ENCODE results near the gene TMEM63A. TPM values are rescaled to one million over a fixed set of nuclear protein-coding genes. Genes with fewer than 3 reads are reported as not detected.
A peak's percentile ranks its signal among the peaks of the same experiment; 100 is the strongest.

Gene TMEM63A
- total RNA-seq, 2 donors from 2014 or later, result 141 to 192 TPM

GRCh38 chr1:225887030-225887314 is 4.8 kb upstream of the TMEM63A start:
- no peaks in the 10 kb centered on the region for H3K9me3 ChIP-seq
- no peaks in the 10 kb centered on the region for H3K36me3 ChIP-seq
- H3K4me3 ChIP-seq, result no peak overlapping the region
- no peak for TF ChIP-seq POLR2A (IDR thresholded peaks at IDR 0.05)
- TF ChIP-seq POLR2AphosphoS5 (IDR thresholded peaks at IDR 0.05), result no peak
- TF ChIP-seq CTCF (IDR thresholded peaks at IDR 0.05), result no peak
- no peak overlapping the region for H3K27ac ChIP-seq
- no peak for DNase-seq (ENCODE audit: low spot score)
- H3K4me1 ChIP-seq (replicated peaks), result peaks cover 10% of the 10 kb centered on the region
- WGBS, result 93% methylated on average over 7 of the region's 7 CpGs
- no peaks in the 10 kb centered on the region for H3K27me3 ChIP-seq (replicated peaks; ENCODE audit: insufficient read depth)
- intact Hi-C loops (cut with DNase I), result no loop called here

GRCh38 chr1:225886159-225887029 is 4.2 kb upstream of the TMEM63A start:
- Histone ChIP-seq H3K4me3 (no peak overlapping the region), H3K27me3 (replicated peaks; ENCODE audit: insufficient read depth) (no peaks in the 10 kb centered on the region), H3K9me3 (no peaks in the 10 kb centered on the region), H3K27ac (no peak overlapping the region), H3K36me3 (no peaks in the 10 kb centered on the region), H3K4me1 (replicated peaks) (peaks cover 10% of the 10 kb centered on the region)
- TF ChIP-seq POLR2AphosphoS5 (IDR thresholded peaks at IDR 0.05), result no peak
- no peak for TF ChIP-seq POLR2A (IDR thresholded peaks at IDR 0.05)
- no peak for TF ChIP-seq CTCF (IDR thresholded peaks at IDR 0.05)
- intact Hi-C loops (cut with DNase I), result no loop called here
- 97% methylated on average over 17 of the region's 19 CpGs for WGBS
- no peak for DNase-seq (ENCODE audit: low spot score)

GRCh38 chr1:225885336-225885735 is 3.2 kb upstream of the TMEM63A start:
- WGBS, result 95% methylated on average over 6 of the region's 6 CpGs
- Histone ChIP-seq H3K27ac (no peak overlapping the region), H3K4me3 (no peak overlapping the region), H3K36me3 (no peaks in the 10 kb centered on the region), H3K4me1 (replicated peaks) (peaks cover 1% of the 10 kb centered on the region), H3K27me3 (replicated peaks; ENCODE audit: insufficient read depth) (no peaks in the 10 kb centered on the region), H3K9me3 (no peaks in the 10 kb centered on the region)
- intact Hi-C loops (cut with DNase I), result no loop called here
- TF ChIP-seq POLR2A (IDR thresholded peaks at IDR 0.05) (no peak), CTCF (IDR thresholded peaks at IDR 0.05) (no peak), POLR2AphosphoS5 (IDR thresholded peaks at IDR 0.05) (no peak)
- DNase-seq (ENCODE audit: low spot score), result no peak

GRCh38 chr1:225883616-225884265 is 1.6 kb upstream of the TMEM63A start:
- no peak for DNase-seq (ENCODE audit: low spot score)
- no peak for TF ChIP-seq POLR2A (IDR thresholded peaks at IDR 0.05)
- TF ChIP-seq POLR2AphosphoS5 (IDR thresholded peaks at IDR 0.05), result no peak
- no peak for TF ChIP-seq CTCF (IDR thresholded peaks at IDR 0.05)
- Histone ChIP-seq H3K9me3 (no peaks in the 10 kb centered on the region), H3K4me1 (replicated peaks) (peaks cover 8% of the 10 kb centered on the region), H3K4me3 (no peak overlapping the region), H3K27me3 (replicated peaks; ENCODE audit: insufficient read depth) (no peaks in the 10 kb centered on the region), H3K27ac (peak overlapping the region; percentile 94 to 95), H3K36me3 (no peaks in the 10 kb centered on the region)
- WGBS, result 85% methylated on average over 11 of the region's 11 CpGs
- intact Hi-C loops (cut with DNase I), result loop anchor here (5.0 kb wide), 1 partner anchor 71 kb away; the partner anchor contains the start of gene EPHX1
